K562 (cell line): ENCODE results near the gene ZNF334. TPM values are rescaled to one million over a fixed set of nuclear protein-coding genes. Genes with fewer than 3 reads are reported as not detected.

Source experiments
- ATAC-seq: fragments of 200-7000 bp; cut with Tn5 transposase; 3 replicates; pipeline ENCODE4 v1.9.1; 2020; ENCODE audit warnings: moderate library complexity
- BruUV-seq: library from RNA; stranded (reverse); fragments of 400-500 nt; replicated peaks from 2 replicates; lab custom pipeline; 2021; lab: Mats Ljungman, UMichigan
- CTCF ChIA-PET: fragments of 300-600 bp; formaldehyde crosslinking; extraction: SDS; loops from one replicate; lab custom pipeline; 2021; ENCODE audit warnings: low intra/inter-chr PET ratio; lab: Yijun Ruan, JAX
- POLR2A ChIA-PET: fragments of 300-600, 350-650 bp; sonication (Branson Sonifier 250); formaldehyde crosslinking; extraction: SDS; loops from one replicate; lab custom pipeline; 2021; ENCODE audit warnings: antibody characterized with exemption, inconsistent platforms; lab: Yijun Ruan, JAX
- DNase-seq, 4 experiments: peaks; one replicate each; pipeline versions ENCODE4 v3.0.0 to v3.0.0-alpha.2; 2011 to 2018; ENCODE audit warnings: low spot score in 3 of 4, mixed read lengths in 3 of 4; ENCODE audit errors: extremely low read depth in 1 of 4
- FAIRE-seq: peaks from 2 replicates; lab custom pipeline; 2011; peaks lifted over from hg19 to GRCh38; lab: Jason Lieb, UNC
- H2AFZ ChIP-seq: 2 replicates; pipeline ENCODE4 v1.6.0; 2011; ENCODE audit warnings: low read depth, low read length, control low read depth, inconsistent platforms
- H3K27ac ChIP-seq: fragments of 200-600 bp; 3 replicates; pipeline ENCODE4 v1.8.0; 2011; ENCODE audit warnings: low read depth, mild to moderate bottlenecking, control low read depth, inconsistent platforms, low read length, moderate library complexity, mixed read lengths; ENCODE audit errors: extremely low read depth
- H3K27me3 ChIP-seq, 2 experiments: fragments of 300-600 bp in 1 of 2; 2 replicates in 1 of 2; 3 replicates in 1 of 2; pipeline versions ENCODE4 v1.6.0 to v1.8.0; 2011; ENCODE audit warnings: inconsistent platforms in 2 of 2, low read length in 2 of 2, mild to moderate bottlenecking in 1 of 2, mixed read lengths in 1 of 2, moderate library complexity in 1 of 2; ENCODE audit not compliant: control insufficient read depth in 2 of 2, insufficient read depth in 2 of 2
- H3K36me3 ChIP-seq: fragments of 300-600 bp; 3 replicates; pipeline ENCODE4 v1.8.0; 2011; ENCODE audit warnings: mild to moderate bottlenecking, low read length, inconsistent platforms; ENCODE audit not compliant: control insufficient read depth, insufficient read depth
- H3K4me1 ChIP-seq, 2 experiments: fragments of 200-600 bp in 1 of 2; replicated peaks in 1 of 2; 2 replicates in 1 of 2; 3 replicates in 1 of 2; pipeline versions ENCODE4 v1.5.1 to v1.8.0; 2011; ENCODE audit warnings: inconsistent platforms in 2 of 2, low read length in 2 of 2, mild to moderate bottlenecking in 1 of 2, mixed read lengths in 1 of 2, moderate library complexity in 1 of 2; ENCODE audit not compliant: control insufficient read depth in 2 of 2, insufficient read depth in 2 of 2
- H3K4me2 ChIP-seq: 2 replicates; pipeline ENCODE4 v1.6.1; 2011; ENCODE audit warnings: low read length, control low read depth, inconsistent platforms, mixed read lengths; ENCODE audit not compliant: insufficient read depth
- H3K4me3 ChIP-seq: fragments of 200-600 bp; sonication (generic), shearing (Covaris generic); 2 replicates; pipeline ENCODE4 v1.5.1; 2016; ENCODE audit warnings: control low read depth, inconsistent platforms
- H3K79me2 ChIP-seq: fragments of 200-600 bp; 3 replicates; pipeline ENCODE4 v1.8.0; 2011; ENCODE audit warnings: low read length, inconsistent platforms; ENCODE audit not compliant: control insufficient read depth, insufficient read depth
- H3K9ac ChIP-seq, 2 experiments: 2 replicates each; pipeline versions ENCODE4 v1.6.0 to v1.6.1; 2011; ENCODE audit warnings: low read depth in 2 of 2, low read length in 2 of 2, control low read depth in 1 of 2, inconsistent platforms in 1 of 2, mild to moderate bottlenecking in 1 of 2, mixed read lengths in 1 of 2; ENCODE audit not compliant: insufficient read depth in 1 of 2
- H3K9me1 ChIP-seq: one replicate; pipeline ENCODE4 v1.6.0; 2011; ENCODE audit warnings: inconsistent platforms, mild to moderate bottlenecking, low read length, moderate library complexity; ENCODE audit not compliant: control insufficient read depth, insufficient read depth
- H3K9me3 ChIP-seq: replicated peaks from 2 replicates; pipeline ENCODE4 v1.5.1; 2011; ENCODE audit warnings: low read depth, low read length, inconsistent platforms; ENCODE audit not compliant: control insufficient read depth, insufficient read depth
- H4K20me1 ChIP-seq: replicated peaks from 2 replicates; pipeline ENCODE4 v1.6.1; 2011; ENCODE audit warnings: low read length, inconsistent platforms, mixed read lengths; ENCODE audit not compliant: control insufficient read depth, insufficient read depth
- E2F6 ChIP-seq, 2 experiments: IDR thresholded peaks; 2 replicates each; pipeline ENCODE4 v1.6.1; 2011; ENCODE audit warnings: borderline replicate concordance in 1 of 2, control low read depth in 1 of 2, low read depth in 1 of 2, low read length in 1 of 2, mild to moderate bottlenecking in 1 of 2, mixed read lengths in 1 of 2, moderate library complexity in 1 of 2; ENCODE audit not compliant: insufficient read depth in 1 of 2, insufficient read length in 1 of 2, poor library complexity in 1 of 2, severe bottlenecking in 1 of 2; ENCODE audit errors: extremely low read depth in 1 of 2
- YY1 ChIP-seq, 3 experiments: IDR thresholded peaks; 2 replicates each; pipeline ENCODE4 v1.6.1; 2011; ENCODE audit warnings: low read length in 2 of 3, mild to moderate bottlenecking in 2 of 3, moderate library complexity in 2 of 3, borderline replicate concordance in 1 of 3, control low read depth in 1 of 3, low read depth in 1 of 3; ENCODE audit not compliant: insufficient read depth in 3 of 3, insufficient replicate concordance in 2 of 3, control insufficient read depth in 1 of 3, insufficient read length in 1 of 3; ENCODE audit errors: extremely low read depth in 1 of 3
- WGBS: fragments of 100-300 bp; shearing (Covaris generic); methylation state at CpG from one replicate; pipeline ENCODE4 v1.1.6; 2016; ENCODE audit warnings: low coverage, mixed read lengths; ENCODE audit not compliant: insufficient coverage; ENCODE audit errors: missing lambda C conversion rate; 5-methylcytosine and 5-hydroxymethylcytosine counted together
- in situ Hi-C: fragments of 300-500 bp; cut with MboI; formaldehyde crosslinking; loops from 4 replicates; pipeline ENCODE4 v1.15.0; 2018; ENCODE audit warnings: inconsistent platforms, mixed read lengths
- intact Hi-C: fragments of 100-400 bp; cut with micrococcal nuclease; formaldehyde crosslinking; loops from 2 replicates; pipeline ENCODE4 v1.14.2; 2022
- polyA plus RNA-seq, 8 experiments: library from polyadenylated mRNA; depleted of rRNA in 4 of 8; stranded (reverse) in 5 of 8; unstranded in 3 of 8; fragments of >200 nt; fragmentation: Nextera tagmentation in 2 of 8; fragmentation: Illumina TruSeq in 1 of 8; extraction: Ambion mirVana in 2 of 8; extraction: Trizol in 1 of 8; gene quantifications; 2 replicates each; pipeline versions ENCODE4 v1.2.1 to v1.2.3, GENCODE V29; 2011 to 2014; ENCODE audit warnings: inconsistent platforms in 1 of 8, missing spikeins in 1 of 8
- total RNA-seq, 7 experiments: library from RNA; depleted of rRNA in 6 of 7; stranded (reverse); fragments of >200 nt in 6 of 7; fragmentation: Illumina TruSeq in 2 of 7; extraction: Trizol in 2 of 7; gene quantifications; 2 replicates each; pipeline versions ENCODE4 v1.2.1 to v1.2.3, GENCODE V29; 2011 to 2021; ENCODE audit warnings: low replicate concordance in 1 of 7

ZNF334 gene
- total and polyA plus RNA-seq, 9 of the 15 experiments (the other 6 are each of a cell fraction or from before 2014, with no cell fraction given) = 0.06 to 0.27 (median 0.21) TPM; not detected in 1

- no peaks in the 10 kb centered on the region for H3K9me1 ChIP-seq
- H3K9me3 ChIP-seq = no peaks in the 10 kb centered on the region
- DNase-seq (no peak), FAIRE-seq (no peak), ATAC-seq (no peak)
- H3K27ac ChIP-seq = no peak overlapping the region
- H3K36me3 ChIP-seq = no peaks in the 10 kb centered on the region
- intact Hi-C loops (loop anchor here (5.0 kb wide), 1 partner anchor 182 kb away; no protein-coding TSS in a partner anchor), in situ Hi-C loops (no loop called here)
- no peak for TF ChIP-seq E2F6 (IDR thresholded peaks at IDR 0.05; ENCODE audit: borderline replicate concordance in 1 of 2, extremely low read depth in 1 of 2, insufficient read depth in 1 of 2, insufficient read length in 1 of 2, low read depth in 1 of 2, low read length in 1 of 2, poor library complexity in 1 of 2, severe bottlenecking in 1 of 2)
- TF ChIP-seq YY1 (IDR thresholded peaks at IDR 0.05; ENCODE audit: borderline replicate concordance in 1 of 3, control insufficient read depth in 1 of 3, extremely low read depth in 1 of 3, insufficient read depth in 3 of 3, insufficient read length in 1 of 3, insufficient replicate concordance in 2 of 3, low read depth in 1 of 3, low read length in 2 of 3) = peak in 1 of 3 experiments; percentile 64
- no peak overlapping the region for H3K4me3 ChIP-seq
- no peaks in the 10 kb centered on the region for H3K79me2 ChIP-seq
- no TSS peak for BruUV-seq
- CTCF ChIA-PET = no interaction called here
- POLR2A ChIA-PET = no interaction called here
- no peaks in the 10 kb centered on the region for H4K20me1 ChIP-seq
- H2AFZ ChIP-seq = no peak overlapping the region
- no peak overlapping the region for H3K4me2 ChIP-seq
- no peaks in the 10 kb centered on the region for H3K4me1 ChIP-seq
- no peak overlapping the region for H3K9ac ChIP-seq
- H3K27me3 ChIP-seq = no peaks in the 10 kb centered on the region; a peak in 1 of 5 replicates
- WGBS = 5% methylated on average over 4 of the region's 4 CpGs
Measured at GRCh38 chr20:46520540-46520939, 7.2 kb upstream of the ZNF334 start.
